ENCODE measurements around the gene CAMK1D. TPM values are rescaled to one million over a fixed set of nuclear protein-coding genes. Genes with fewer than 3 reads are reported as not detected.

CAMK1D gene
- total RNA-seq, 2 donors from 2014 or later, result 4.5 to 7.8 TPM

DNA sequence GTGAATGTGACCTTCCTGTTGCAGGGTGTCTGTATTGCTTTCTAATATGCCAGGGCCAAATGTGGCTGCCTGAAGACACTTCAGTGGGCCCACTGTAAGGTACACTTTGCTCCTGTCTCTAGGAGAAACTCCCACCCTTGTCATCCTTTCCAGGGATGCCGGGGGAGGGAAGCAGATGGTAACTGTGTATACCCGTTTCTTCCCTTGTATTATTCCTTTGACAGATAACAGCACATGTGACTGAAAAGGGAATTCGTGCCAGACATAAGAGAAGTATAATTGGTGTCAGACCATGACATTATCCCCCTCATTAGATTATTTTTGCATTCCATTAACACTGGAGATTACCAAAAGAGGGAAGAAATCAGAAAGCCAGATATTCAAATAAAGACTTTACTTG, 317.7 kb downstream of the CAMK1D start:
- TF ChIP-seq, protein P1, sequence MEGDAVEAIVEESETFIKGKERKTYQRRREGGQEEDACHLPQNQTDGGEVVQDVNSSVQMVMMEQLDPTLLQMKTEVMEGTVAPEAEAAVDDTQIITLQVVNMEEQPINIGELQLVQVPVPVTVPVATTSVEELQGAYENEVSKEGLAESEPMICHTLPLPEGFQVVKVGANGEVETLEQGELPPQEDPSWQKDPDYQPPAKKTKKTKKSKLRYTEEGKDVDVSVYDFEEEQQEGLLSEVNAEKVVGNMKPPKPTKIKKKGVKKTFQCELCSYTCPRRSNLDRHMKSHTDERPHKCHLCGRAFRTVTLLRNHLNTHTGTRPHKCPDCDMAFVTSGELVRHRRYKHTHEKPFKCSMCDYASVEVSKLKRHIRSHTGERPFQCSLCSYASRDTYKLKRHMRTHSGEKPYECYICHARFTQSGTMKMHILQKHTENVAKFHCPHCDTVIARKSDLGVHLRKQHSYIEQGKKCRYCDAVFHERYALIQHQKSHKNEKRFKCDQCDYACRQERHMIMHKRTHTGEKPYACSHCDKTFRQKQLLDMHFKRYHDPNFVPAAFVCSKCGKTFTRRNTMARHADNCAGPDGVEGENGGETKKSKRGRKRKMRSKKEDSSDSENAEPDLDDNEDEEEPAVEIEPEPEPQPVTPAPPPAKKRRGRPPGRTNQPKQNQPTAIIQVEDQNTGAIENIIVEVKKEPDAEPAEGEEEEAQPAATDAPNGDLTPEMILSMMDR (conservative IDR thresholded peaks at IDR 0.05), result no peak
- H3K9me3 ChIP-seq (ENCODE audit: control insufficient read depth, low read length), result peaks cover 5% of the 10 kb centered on the region
- no peaks in the 10 kb centered on the region for H3K4me1 Mint-ChIP-seq
- no peaks in the 10 kb centered on the region for H3K36me3 Mint-ChIP-seq (ENCODE audit: low read depth)
- H3K27ac ChIP-seq (ENCODE audit: low read depth, low read length), result no peak overlapping the region
- H3K27ac Mint-ChIP-seq, result no peak overlapping the region
- H3K9ac ChIP-seq (ENCODE audit: extremely low read depth, low read length, poor library complexity, severe bottlenecking), result no peak overlapping the region
- H3K36me3 ChIP-seq (ENCODE audit: control insufficient read depth, insufficient read depth, low read length), result no peaks in the 10 kb centered on the region
- 83 to 92% methylated on average over 1 to 3 of the region's 3 CpGs for WGBS, 2 experiments (ENCODE audit: insufficient coverage in 1 of 2, insufficient read length in 1 of 2)
- peaks cover 8% of the 10 kb centered on the region for H3K9me3 Mint-ChIP-seq
- H3K27me3 Mint-ChIP-seq (ENCODE audit: insufficient read depth), result no peaks in the 10 kb centered on the region
- no peak for DNase-seq
- no peak overlapping the region for H3K4me3 ChIP-seq (ENCODE audit: low read length)
- no peaks in the 10 kb centered on the region for H3K4me1 ChIP-seq (ENCODE audit: control insufficient read depth, insufficient read depth, low read length)
- H3K27me3 ChIP-seq (ENCODE audit: control insufficient read depth, insufficient read depth, low read length, poor library complexity, severe bottlenecking), result no peaks in the 10 kb centered on the region
- H3K4me3 Mint-ChIP-seq, result no peak overlapping the region

DNA sequence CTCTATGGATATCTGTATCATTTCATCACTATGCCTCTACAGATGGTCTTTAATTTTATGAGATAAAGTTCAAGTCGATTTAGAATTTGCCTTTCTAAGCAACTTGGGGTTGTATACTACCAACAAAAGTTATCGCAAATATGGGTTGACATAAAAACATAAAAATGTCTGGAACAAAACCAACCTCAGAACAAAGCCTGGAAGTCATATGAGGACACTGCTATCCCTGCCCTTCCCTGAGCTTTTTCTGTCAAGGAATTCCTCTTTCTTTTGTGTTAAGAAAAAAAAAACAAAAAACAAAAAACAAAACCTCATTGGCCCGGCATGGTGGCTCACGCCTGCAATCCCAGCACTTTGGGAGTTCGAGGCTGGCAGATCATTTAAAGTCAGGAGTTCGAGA, 319.3 kb downstream of the CAMK1D start:
- H3K4me3 ChIP-seq (ENCODE audit: low read length), result no peak overlapping the region
- peaks cover 5% of the 10 kb centered on the region for H3K9me3 ChIP-seq (ENCODE audit: control insufficient read depth, low read length)
- H3K9ac ChIP-seq (ENCODE audit: extremely low read depth, low read length, poor library complexity, severe bottlenecking), result no peak overlapping the region
- no peak overlapping the region for H3K4me3 Mint-ChIP-seq
- no peaks in the 10 kb centered on the region for H3K4me1 Mint-ChIP-seq
- no peaks in the 10 kb centered on the region for H3K27me3 ChIP-seq (ENCODE audit: control insufficient read depth, insufficient read depth, low read length, poor library complexity, severe bottlenecking)
- H3K4me1 ChIP-seq (ENCODE audit: control insufficient read depth, insufficient read depth, low read length), result no peaks in the 10 kb centered on the region
- H3K36me3 Mint-ChIP-seq (ENCODE audit: low read depth), result no peaks in the 10 kb centered on the region
- no peak overlapping the region for H3K27ac ChIP-seq (ENCODE audit: low read depth, low read length)
- peaks cover 8% of the 10 kb centered on the region for H3K9me3 Mint-ChIP-seq
- WGBS, 2 experiments (ENCODE audit: insufficient coverage in 1 of 2, insufficient read length in 1 of 2), result 93% methylated on average over 3 to 6 of the region's 6 CpGs
- no peaks in the 10 kb centered on the region for H3K27me3 Mint-ChIP-seq (ENCODE audit: insufficient read depth)
- no peak overlapping the region for H3K27ac Mint-ChIP-seq
- no peak for DNase-seq
- TF ChIP-seq, protein P1 (conservative IDR thresholded peaks at IDR 0.05), result no peak
- H3K36me3 ChIP-seq (ENCODE audit: control insufficient read depth, insufficient read depth, low read length), result no peaks in the 10 kb centered on the region

DNA sequence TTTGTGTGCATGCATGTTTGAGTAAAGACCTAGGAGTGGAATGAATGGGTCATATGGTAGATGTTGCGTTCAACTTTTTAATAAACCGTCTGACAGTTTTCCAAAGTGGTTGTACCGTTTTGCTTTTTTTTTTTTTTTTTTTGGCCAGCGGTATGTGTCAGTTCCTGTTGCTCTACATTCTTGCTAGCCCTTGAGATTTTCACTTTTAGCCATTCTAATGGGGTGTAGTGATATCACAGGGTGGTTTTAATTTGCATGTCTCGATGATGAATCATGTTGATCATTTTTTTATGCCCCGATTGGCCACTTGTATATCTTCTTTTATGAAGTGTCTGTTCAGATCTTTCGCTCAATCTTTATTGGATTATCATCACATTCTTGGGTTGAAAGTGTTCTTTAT, 320.7 kb downstream of the CAMK1D start:
- Mint-ChIP-seq H3K36me3 (ENCODE audit: low read depth) (no peaks in the 10 kb centered on the region), H3K27me3 (ENCODE audit: insufficient read depth) (no peaks in the 10 kb centered on the region), H3K4me3 (no peak overlapping the region), H3K4me1 (no peaks in the 10 kb centered on the region), H3K9me3 (peaks cover 8% of the 10 kb centered on the region), H3K27ac (no peak overlapping the region)
- H3K27me3 ChIP-seq (ENCODE audit: control insufficient read depth, insufficient read depth, low read length, poor library complexity, severe bottlenecking), result no peaks in the 10 kb centered on the region
- 80% methylated on average over 7 of the region's 7 CpGs; no CpG with 5 or more reads in 1 of the 2 experiments for WGBS, 2 experiments (ENCODE audit: insufficient coverage in 1 of 2, insufficient read length in 1 of 2)
- TF ChIP-seq, protein P1 (conservative IDR thresholded peaks at IDR 0.05), result no peak
- no peak overlapping the region for H3K9ac ChIP-seq (ENCODE audit: extremely low read depth, low read length, poor library complexity, severe bottlenecking)
- no peaks in the 10 kb centered on the region for H3K36me3 ChIP-seq (ENCODE audit: control insufficient read depth, insufficient read depth, low read length)
- no peak for DNase-seq
- H3K9me3 ChIP-seq (ENCODE audit: control insufficient read depth, low read length), result peaks cover 5% of the 10 kb centered on the region
- H3K27ac ChIP-seq (ENCODE audit: low read depth, low read length), result no peak overlapping the region
- no peaks in the 10 kb centered on the region for H3K4me1 ChIP-seq (ENCODE audit: control insufficient read depth, insufficient read depth, low read length)
- H3K4me3 ChIP-seq (ENCODE audit: low read length), result no peak overlapping the region

All from endodermal cell (in vitro differentiated cells).